LNCaP clone FGC (cell line): ENCODE results near the gene CRIP2.

Experiments
- DNase-seq: peaks from one replicate; pipeline ENCODE4 v3.0.0-alpha.2; 2011; ENCODE audit warnings: low read depth
- H3K4me3 ChIP-seq: 2 replicates; pipeline ENCODE4 v1.5.1; 2011; ENCODE audit warnings: mild to moderate bottlenecking, low read depth, low read length, control low read depth
- TF ChIP-seq, protein P1 (sequence below): IDR thresholded peaks from 2 replicates; pipeline ENCODE4 v1.5.1; 2012; ENCODE audit warnings: mild to moderate bottlenecking; ENCODE audit not compliant: control insufficient read depth, insufficient read depth; ENCODE audit errors: extremely low read depth

Gene CRIP2

DNA sequence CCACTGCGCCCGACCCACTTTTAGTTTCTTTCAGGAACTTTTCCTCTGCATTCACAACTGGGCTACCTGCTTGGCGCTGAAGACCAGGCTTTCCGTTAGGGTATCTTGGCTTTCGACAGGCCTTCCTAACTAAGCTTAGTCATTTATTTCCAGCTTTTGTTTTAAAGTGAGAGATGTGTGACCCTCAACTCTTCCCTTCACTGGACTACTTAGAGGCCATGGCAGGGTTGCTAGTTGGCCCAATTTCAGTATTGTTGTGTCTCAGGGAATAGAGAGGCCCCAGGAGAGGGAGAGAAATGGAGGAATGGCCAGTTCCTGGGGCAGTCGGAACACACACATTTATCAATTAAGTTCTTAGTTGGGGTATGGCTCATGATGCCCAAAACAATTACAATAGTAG is 44.6 kb upstream of the CRIP2 start:
- no peak for DNase-seq
- TF ChIP-seq, protein P1, sequence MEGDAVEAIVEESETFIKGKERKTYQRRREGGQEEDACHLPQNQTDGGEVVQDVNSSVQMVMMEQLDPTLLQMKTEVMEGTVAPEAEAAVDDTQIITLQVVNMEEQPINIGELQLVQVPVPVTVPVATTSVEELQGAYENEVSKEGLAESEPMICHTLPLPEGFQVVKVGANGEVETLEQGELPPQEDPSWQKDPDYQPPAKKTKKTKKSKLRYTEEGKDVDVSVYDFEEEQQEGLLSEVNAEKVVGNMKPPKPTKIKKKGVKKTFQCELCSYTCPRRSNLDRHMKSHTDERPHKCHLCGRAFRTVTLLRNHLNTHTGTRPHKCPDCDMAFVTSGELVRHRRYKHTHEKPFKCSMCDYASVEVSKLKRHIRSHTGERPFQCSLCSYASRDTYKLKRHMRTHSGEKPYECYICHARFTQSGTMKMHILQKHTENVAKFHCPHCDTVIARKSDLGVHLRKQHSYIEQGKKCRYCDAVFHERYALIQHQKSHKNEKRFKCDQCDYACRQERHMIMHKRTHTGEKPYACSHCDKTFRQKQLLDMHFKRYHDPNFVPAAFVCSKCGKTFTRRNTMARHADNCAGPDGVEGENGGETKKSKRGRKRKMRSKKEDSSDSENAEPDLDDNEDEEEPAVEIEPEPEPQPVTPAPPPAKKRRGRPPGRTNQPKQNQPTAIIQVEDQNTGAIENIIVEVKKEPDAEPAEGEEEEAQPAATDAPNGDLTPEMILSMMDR, result no peak
- H3K4me3 ChIP-seq, result no peak overlapping the region

DNA sequence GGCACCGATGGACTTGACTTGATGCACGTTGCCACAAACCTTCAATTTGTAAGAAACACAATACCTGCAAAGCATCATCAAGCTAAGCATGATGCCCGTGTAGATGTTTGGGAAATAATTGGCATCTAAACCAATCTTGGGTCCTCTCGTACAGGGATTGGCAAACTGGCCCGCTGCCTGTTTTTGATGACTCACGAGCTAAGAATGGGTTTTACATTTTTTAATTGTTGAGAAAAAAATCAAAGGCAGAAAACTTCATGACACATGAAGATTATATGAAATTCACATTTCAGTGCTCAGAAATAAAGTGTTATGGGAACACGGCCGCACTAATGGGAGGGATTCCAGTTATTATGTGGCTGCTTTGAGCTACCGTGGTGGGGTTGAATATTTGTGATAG is 44.1 kb upstream of the CRIP2 start:
- TF ChIP-seq, protein P1, result no peak
- no peak overlapping the region for H3K4me3 ChIP-seq
- no peak for DNase-seq

DNA sequence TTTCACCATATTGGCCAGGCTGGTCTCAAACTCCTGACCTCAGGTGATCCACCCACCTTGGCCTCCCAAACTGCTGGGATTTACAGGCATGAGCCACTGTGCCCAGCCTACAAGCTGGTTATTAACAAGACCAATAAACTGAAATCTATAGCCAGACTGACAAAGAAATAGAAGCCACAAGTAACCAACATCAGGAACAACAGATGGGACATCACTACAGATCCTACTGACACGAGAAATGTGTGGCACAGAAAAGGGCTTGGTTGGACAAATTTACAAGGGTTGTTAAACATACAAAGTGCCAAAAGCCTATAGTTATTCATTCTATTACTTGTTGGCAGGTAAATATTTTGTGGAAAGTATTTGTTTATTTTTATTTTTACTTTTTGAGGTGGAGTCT is 43.4 kb upstream of the CRIP2 start:
- no peak for DNase-seq
- no peak overlapping the region for H3K4me3 ChIP-seq
- TF ChIP-seq, protein P1, result no peak

DNA sequence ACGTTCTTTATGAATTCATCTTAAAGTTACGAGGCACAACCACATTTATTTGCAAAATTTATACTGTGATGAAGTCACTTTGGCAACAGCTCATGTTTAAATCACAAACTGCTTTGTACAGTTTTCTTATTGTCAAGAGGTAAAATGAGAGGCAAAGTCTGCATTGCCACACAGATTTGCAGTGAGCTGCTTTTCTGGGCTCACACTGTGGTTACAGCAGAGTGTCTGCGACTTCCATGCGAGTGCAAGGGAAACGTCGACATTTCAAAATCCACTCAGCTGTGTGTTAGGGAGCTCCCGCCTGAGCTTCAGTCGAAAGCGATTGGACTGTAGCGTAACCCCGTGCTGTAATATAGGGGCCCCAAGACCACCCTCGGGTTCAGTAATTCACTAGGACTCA is 42.0 kb upstream of the CRIP2 start:
- DNase-seq, result no peak
- H3K4me3 ChIP-seq, result no peak overlapping the region
- TF ChIP-seq, protein P1, result no peak

DNA sequence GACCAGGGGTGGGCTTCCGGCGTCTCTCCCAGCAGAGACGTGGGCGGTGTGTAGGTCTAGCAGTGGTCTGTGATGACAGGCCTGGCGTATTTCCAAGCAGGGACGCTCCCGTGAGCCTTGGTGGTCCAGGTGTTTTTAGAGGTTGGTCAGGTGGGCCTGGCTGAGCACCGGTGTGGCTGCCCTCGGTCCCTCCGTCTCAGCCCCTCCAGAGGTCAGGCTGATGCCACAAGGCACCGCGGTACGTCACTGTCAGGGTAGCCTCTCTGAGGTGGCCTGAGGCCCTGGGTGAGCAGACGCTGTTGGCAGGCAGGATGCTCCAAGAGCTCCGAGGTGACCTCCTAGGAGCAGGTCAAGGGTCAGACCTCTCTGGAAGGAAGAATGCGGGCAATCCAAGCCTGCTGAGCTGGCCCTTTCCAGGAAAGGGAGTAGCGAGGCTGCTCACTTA is 41.4 kb upstream of the CRIP2 start:
- H3K4me3 ChIP-seq, result no peak overlapping the region
- DNase-seq, result no peak
- TF ChIP-seq, protein P1, result no peak

DNA sequence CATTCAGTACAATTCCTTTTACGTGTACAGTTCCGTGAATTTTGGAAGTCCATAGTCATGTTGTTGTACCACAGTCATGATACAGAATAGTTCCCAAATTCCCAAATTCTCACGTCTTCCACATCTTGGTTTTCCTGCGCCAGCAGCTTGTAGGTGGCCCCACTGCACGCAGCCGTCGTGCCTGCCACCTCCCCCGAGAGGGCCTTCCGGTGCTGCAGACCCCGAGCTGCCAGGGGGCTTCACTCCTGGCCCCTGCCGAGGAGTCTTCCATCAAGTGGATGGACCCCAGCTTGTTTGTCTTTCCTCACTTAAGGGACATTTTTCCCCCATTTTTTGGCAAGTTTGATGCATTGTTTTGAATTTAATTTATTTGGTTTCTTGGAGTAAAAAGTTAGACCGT is 38.2 kb upstream of the CRIP2 start:
- H3K4me3 ChIP-seq, result no peak overlapping the region
- no peak for DNase-seq
- TF ChIP-seq, protein P1, result no peak

DNA sequence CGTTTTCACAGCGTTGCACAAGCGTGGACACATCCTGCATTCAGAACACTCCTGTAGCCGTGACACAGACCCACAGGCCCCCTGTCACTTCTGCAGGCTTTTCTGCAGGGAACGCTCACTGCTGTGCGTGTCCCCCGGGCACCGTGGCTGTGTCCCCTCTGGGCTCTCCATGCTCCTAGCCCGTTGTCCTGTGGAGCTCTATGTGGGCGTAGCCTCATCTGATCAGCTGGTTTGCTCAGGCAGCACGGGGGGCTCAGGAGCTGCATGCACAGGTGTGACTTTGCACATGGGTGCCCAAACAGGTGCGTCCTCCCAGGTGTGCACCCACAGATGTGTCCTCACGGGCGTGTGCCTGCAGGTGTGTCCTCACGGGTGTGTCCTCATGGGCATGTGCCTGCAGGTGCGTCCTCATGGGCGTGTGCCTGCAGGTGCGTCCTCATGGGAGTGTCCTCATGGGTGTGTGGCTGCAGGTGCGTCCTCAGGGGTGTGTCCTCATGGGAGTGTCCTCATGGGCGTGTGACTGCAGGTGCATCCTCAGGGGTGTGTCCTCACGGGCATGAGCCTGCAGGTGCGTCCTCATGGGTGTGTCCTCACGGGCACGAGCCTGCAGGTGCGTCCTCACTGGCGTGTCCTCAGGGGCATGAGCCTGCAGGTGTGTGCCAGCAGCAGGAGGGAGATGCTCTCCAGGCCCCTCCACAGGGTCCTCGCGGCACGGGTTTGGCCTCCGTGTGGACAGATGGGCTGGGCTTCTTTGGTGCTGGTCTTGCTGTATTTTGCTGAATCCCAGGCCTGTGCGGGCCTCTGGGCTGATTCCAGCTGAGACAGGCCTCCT is 37.5 kb upstream of the CRIP2 start:
- TF ChIP-seq, protein P1, result no peak
- no peak for DNase-seq
- no peak overlapping the region for H3K4me3 ChIP-seq
